Fibroblast of mammary gland (primary cell): ENCODE results near the gene FAT2.

Experiments used
- DNase-seq: peaks from one replicate; pipeline ENCODE4 v3.0.0-alpha.2; 2010; ENCODE audit warnings: low read depth
- H3K4me3 ChIP-seq: 2 replicates; pipeline ENCODE4 v1.5.1; 2011; ENCODE audit warnings: low read depth, mild to moderate bottlenecking, low read length, moderate library complexity; ENCODE audit not compliant: control insufficient read depth
- TF ChIP-seq, protein P1 (sequence below): conservative IDR thresholded peaks from 2 replicates; pipeline ENCODE4 v1.5.1; 2011; ENCODE audit warnings: low read depth, low read length, inconsistent platforms; ENCODE audit not compliant: control insufficient read depth, insufficient read depth

FAT2 gene

DNA sequence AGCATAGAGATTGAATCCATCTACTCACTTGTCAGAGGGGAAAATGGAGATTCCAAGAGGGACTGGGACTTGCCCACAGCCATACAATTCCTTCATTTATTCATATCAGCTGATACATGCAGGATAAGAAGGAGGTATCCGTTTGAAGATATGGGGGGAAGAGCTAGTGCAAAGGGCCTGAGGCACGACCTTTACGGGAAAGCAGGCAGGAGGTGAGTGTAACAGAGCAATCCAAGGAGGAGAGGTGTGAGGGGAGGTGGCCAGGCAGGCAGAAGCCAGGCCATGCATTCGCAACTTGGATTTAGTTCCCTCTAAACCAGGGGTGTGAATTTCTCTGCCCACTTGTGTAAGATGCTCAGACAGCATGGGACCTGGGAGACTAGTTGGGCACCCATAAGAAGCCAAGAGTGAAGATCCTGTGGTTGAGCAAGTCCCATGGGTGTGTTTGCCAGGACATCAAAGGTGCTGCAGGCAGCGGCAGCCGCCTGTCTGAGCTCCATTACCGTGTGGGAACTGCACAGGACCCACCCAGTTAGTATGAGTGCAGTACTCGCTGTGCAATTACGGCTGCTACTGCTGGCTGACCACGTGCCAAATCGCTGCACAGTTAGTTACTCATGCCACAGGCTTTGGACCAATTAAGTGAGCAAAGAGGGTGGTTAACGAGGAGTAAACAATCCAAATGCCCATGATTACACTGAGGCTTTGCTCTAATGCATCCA lies 31.4 kb upstream of the FAT2 start:
- no peak overlapping the region for H3K4me3 ChIP-seq
- TF ChIP-seq, protein P1, sequence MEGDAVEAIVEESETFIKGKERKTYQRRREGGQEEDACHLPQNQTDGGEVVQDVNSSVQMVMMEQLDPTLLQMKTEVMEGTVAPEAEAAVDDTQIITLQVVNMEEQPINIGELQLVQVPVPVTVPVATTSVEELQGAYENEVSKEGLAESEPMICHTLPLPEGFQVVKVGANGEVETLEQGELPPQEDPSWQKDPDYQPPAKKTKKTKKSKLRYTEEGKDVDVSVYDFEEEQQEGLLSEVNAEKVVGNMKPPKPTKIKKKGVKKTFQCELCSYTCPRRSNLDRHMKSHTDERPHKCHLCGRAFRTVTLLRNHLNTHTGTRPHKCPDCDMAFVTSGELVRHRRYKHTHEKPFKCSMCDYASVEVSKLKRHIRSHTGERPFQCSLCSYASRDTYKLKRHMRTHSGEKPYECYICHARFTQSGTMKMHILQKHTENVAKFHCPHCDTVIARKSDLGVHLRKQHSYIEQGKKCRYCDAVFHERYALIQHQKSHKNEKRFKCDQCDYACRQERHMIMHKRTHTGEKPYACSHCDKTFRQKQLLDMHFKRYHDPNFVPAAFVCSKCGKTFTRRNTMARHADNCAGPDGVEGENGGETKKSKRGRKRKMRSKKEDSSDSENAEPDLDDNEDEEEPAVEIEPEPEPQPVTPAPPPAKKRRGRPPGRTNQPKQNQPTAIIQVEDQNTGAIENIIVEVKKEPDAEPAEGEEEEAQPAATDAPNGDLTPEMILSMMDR: no peak
- DNase-seq: no peak

DNA sequence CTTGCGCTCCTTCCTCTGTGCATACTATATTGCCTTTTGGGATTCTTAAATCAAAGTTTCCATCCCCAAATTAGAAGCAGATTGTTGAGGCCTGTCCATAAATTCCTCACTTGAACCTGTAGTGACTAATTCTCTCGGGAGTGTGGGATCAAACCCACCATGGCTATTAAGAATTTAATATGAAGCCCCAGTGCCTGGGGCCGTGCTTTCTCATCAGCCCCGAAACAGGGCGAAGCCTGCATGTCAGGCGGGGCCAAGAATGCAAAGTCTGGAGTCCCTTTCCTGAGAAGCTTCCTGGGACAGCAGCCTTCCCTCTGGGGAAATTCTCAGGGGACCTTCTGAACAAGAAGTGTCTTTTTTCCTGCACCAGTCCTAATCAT lies 29.3 kb upstream of the FAT2 start:
- no peak overlapping the region for H3K4me3 ChIP-seq
- DNase-seq: no peak
- TF ChIP-seq, protein P1: no peak

- no peak overlapping the region for H3K4me3 ChIP-seq
- DNase-seq: no peak
- TF ChIP-seq, protein P1: no peak
Measured at GRCh38 chr5:151619812-151620460, 28.8 kb upstream of the FAT2 start.

DNA sequence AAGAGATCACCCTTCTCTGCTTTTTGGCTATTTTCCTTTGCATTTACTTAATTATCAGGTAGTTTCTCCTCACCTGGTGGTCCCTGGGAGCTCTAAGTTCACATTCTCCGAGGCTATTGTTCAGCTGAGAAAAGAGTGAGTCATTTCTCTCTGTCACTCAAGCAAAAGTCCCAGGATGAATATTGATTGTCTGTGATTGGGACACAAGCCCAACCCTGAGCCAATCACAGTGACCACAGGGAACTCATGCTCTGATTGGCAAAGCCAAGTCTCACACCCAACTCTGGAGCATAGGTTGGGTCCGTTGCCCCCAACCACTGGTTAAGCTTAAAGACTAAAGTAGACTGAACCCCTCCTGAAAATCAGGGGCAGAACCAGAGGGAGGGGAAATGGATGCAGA lies 27.8 kb upstream of the FAT2 start:
- DNase-seq: no peak
- no peak overlapping the region for H3K4me3 ChIP-seq
- TF ChIP-seq, protein P1: no peak

DNA sequence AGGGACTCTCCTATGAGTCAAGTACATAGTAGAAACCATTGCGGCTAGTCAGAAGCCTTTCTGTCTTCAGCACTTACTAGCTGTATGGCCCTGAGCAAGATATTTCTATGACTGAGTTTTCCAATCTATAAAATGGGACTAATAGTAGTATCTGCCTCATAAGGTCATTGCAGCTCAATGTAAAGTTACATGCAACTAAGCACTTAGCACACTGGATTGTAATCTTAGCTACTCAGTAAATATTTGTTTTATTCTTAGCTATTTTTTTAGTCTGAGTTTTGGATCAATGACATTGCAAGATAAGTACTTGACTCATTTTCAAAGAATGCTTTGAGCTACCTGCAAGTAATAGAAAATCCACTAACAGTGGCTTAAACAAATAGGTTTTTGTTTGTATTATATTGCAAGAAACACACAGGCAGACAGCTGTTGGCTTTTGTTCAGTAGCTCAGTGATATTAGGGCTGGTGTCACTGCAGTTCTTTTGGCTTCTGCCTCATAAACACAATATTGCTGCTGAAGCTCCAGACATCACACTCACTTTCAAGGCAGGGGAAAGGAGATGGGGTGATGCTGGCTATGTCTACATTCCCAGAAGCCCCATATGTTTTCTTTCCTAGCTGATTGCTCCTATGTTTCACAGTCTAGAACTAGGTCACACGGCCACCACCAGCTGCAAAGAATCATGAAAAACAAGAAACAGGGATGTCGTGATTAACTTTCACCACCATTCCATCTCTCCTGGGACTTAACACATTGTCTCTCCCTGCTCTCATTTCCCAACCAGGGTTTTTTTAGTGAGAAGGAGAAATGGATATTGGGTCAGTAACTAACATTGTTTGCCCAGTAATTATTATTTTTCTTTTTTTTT lies 26.9 kb upstream of the FAT2 start:
- no peak overlapping the region for H3K4me3 ChIP-seq
- TF ChIP-seq, protein P1: no peak
- no peak for DNase-seq

DNA sequence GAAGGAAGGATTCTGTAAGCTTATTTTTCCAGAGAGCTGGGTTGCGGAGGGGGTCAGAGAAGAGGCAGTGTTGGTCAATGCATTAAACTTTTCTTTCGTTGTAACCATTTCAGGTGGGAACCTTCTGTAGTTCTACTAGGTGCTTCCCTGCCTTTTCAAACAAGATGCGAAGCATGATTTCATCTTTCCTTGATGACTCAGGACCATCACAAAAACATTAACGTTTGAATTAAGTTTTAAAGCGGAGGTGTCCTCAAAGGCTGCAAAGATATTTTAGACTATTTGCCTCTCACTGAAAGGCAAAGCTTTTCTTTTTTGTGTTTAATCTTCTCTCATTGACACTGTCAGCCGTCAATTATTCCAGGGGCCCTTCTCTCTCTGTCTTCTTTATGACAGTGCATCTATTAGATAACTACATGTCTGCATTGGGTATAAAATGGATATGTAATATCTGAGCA lies 26.3 kb upstream of the FAT2 start:
- no peak for DNase-seq
- TF ChIP-seq, protein P1: no peak
- no peak overlapping the region for H3K4me3 ChIP-seq
